Lower leg skin (tissue), 3 donors: ENCODE measurements around the gene FST.

Experiments
- CTCF ChIP-seq, 3 donors: fragments of 450-650 bp; IDR thresholded peaks; one replicate each; pipeline ENCODE4 v1.5.1; 2016; ENCODE audit warnings: antibody characterized with exemption in 3 of 3, mild to moderate bottlenecking in 3 of 3, moderate library complexity in 2 of 3
- POLR2A ChIP-seq, 2 donors: fragments of 450-650 bp; IDR thresholded peaks; one replicate each; pipeline ENCODE4 v1.6.1; 2016 to 2017; ENCODE audit warnings: antibody characterized with exemption in 2 of 2, mild to moderate bottlenecking in 1 of 2, moderate library complexity in 1 of 2

GRCh38 chr5:53454719-53455000 lies 25.8 kb upstream of the FST start:
- TF ChIP-seq CTCF (IDR thresholded peaks at IDR 0.05), result no peak
- TF ChIP-seq POLR2A (IDR thresholded peaks at IDR 0.05), result no peak
